Kidney (tissue), 14 donors: ENCODE data around the gene SCN1B. TPM values are rescaled to one million over a fixed set of nuclear protein-coding genes. Genes with fewer than 3 reads are reported as not detected.

Experiments
- DNase-seq, 5 donors: peaks; one replicate each; pipeline ENCODE4 v3.0.0-alpha.2; 2013 to 2020
- FAIRE-seq: peaks from 2 replicates; lab custom pipeline; 2012; peaks lifted over from hg19 to GRCh38; lab: Jason Lieb, UNC
- H3K27ac ChIP-seq, 2 donors: one replicate each; pipeline ENCODE4 v1.7.0; 2013; ENCODE audit warnings: low read depth in 2 of 2, low read length in 2 of 2, inconsistent platforms in 1 of 2
- H3K27me3 ChIP-seq: one replicate; pipeline ENCODE4 v1.7.1; 2013; ENCODE audit warnings: low read length, inconsistent platforms; ENCODE audit not compliant: control insufficient read depth, insufficient read depth
- H3K36me3 ChIP-seq, 3 donors: one replicate each; pipeline versions ENCODE4 v1.7.0 to v1.7.1; 2013; ENCODE audit warnings: low read length in 3 of 3, control low read depth in 1 of 3, inconsistent platforms in 1 of 3; ENCODE audit not compliant: insufficient read depth in 3 of 3, control insufficient read depth in 2 of 3
- H3K4me1 ChIP-seq, 3 donors: one replicate each; pipeline versions ENCODE4 v1.7.0 to v1.7.1; 2013; ENCODE audit warnings: low read length in 3 of 3, inconsistent platforms in 1 of 3, low read depth in 1 of 3; ENCODE audit not compliant: control insufficient read depth in 2 of 3, insufficient read depth in 2 of 3
- H3K4me3 ChIP-seq, 3 donors: one replicate each; pipeline versions ENCODE4 v1.7.0 to v1.8.1; 2013; ENCODE audit warnings: low read length in 3 of 3, control low read depth in 1 of 3, inconsistent platforms in 1 of 3
- H3K9ac ChIP-seq, 3 donors: one replicate each; pipeline versions ENCODE4 v1.7.0 to v1.7.1; 2013; ENCODE audit warnings: low read length in 3 of 3, control low read depth in 1 of 3, inconsistent platforms in 1 of 3
- H3K9me3 ChIP-seq, 3 donors: one replicate each; pipeline versions ENCODE4 v1.7.0 to v1.7.1; 2013; ENCODE audit warnings: low read length in 3 of 3, control low read depth in 1 of 3, inconsistent platforms in 1 of 3; ENCODE audit not compliant: control insufficient read depth in 2 of 3, insufficient read depth in 1 of 3
- intact Hi-C: fragments of 100-400 bp; cut with DNase I; formaldehyde crosslinking; loops from one replicate; pipeline ENCODE4 v1.11.1; 2022
- polyA plus RNA-seq: library from polyadenylated mRNA; stranded (reverse); fragments of 350-450 nt; fragmentation: Illumina TruSeq; extraction: RNeasy Lipid Tissue Mini Kit (QIAGEN cat#74804); gene quantifications from one replicate; pipeline ENCODE4 v1.2.3, GENCODE V29; 2014; ENCODE audit warnings: low read depth, low replicate concordance; ENCODE audit not compliant: insufficient read depth
- total RNA-seq: library from RNA; stranded (reverse); fragmentation: NEBNext Ultra II Directional; extraction: Animal tissue kit (Norgen Biotek cat#: 25700); gene quantifications from one replicate; pipeline ENCODE4 v1.2.1, GENCODE V29; 2021
- TF ChIP-seq, protein P1 (sequence below): IDR thresholded peaks from 3 replicates; pipeline ENCODE4 v1.5.1; 2012; ENCODE audit warnings: mild to moderate bottlenecking, moderate library complexity, borderline replicate concordance; ENCODE audit not compliant: insufficient read depth; ENCODE audit errors: extremely low read depth
- donor health status: control.
- donor health status: control.
- donor health status: control.
- donor health status: control.
- donor health status: control.
- donor health status: DM: yes; HTN: yes; CAD: no.
- donor health status: Normal renal cell carcinoma (clear cell type).

The SCN1B gene
- total and polyA plus RNA-seq, 2 donors from 2014 or later = 9.6 to 24.1 TPM

DNA sequence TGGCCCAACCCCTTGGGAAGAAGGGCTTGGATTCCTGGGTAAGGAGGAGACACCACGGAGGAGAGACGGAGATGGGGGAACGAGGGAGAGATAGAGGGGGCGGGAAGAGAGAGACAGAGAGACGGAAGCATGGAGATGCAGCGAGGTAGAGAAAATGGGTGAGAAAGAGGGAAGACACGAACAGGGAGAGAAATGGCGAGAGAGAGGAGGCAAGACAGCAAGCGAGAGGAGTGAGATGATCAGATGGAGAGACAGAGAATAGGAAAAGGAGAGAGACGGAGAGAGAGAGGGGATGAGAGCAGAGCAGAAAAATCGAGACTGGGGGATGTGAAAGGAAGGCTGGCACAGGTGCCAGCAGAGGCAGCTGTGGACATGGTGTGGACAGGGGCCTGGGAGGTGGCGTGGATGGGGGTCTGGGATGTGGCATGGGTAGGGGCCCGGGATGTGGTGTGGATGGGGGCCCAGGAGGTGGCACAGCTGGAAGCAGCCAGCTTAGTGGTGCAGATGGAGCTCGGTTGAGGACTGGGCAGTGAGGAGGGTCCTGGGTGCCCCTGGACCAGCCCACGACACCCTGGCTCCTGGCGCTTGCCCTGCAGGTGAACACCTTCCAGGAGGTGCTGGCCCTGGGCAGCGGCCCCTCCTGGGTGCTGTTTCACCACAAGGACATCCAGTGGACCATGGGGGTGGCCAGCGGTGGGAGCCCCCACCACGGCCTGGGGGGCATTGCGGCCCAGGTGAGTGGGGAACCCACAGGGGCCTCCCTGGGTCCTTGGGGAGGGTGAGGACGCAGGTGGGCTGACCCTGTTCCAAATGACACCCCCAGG lies 45.1 kb downstream of the SCN1B start:
- Histone ChIP-seq H3K4me3 (no peak overlapping the region), H3K9ac (no peak overlapping the region), H3K9me3 (peaks cover 0 to 4% (median 3%) of the 10 kb centered on the region in 3 donors), H3K36me3 (no peaks in the 10 kb centered on the region), H3K27me3 (no peaks in the 10 kb centered on the region), H3K4me1 (no peaks in the 10 kb centered on the region), H3K27ac (no peak overlapping the region)
- intact Hi-C loops = no loop called here
- TF ChIP-seq, protein P1, sequence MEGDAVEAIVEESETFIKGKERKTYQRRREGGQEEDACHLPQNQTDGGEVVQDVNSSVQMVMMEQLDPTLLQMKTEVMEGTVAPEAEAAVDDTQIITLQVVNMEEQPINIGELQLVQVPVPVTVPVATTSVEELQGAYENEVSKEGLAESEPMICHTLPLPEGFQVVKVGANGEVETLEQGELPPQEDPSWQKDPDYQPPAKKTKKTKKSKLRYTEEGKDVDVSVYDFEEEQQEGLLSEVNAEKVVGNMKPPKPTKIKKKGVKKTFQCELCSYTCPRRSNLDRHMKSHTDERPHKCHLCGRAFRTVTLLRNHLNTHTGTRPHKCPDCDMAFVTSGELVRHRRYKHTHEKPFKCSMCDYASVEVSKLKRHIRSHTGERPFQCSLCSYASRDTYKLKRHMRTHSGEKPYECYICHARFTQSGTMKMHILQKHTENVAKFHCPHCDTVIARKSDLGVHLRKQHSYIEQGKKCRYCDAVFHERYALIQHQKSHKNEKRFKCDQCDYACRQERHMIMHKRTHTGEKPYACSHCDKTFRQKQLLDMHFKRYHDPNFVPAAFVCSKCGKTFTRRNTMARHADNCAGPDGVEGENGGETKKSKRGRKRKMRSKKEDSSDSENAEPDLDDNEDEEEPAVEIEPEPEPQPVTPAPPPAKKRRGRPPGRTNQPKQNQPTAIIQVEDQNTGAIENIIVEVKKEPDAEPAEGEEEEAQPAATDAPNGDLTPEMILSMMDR = no peak
- DNase-seq = no peak
- FAIRE-seq = no peak

GRCh38 chr19:35076026-35076370 lies 45.7 kb downstream of the SCN1B start:
- no peaks in the 10 kb centered on the region for H3K4me1 ChIP-seq
- TF ChIP-seq, protein P1 = no peak
- H3K4me3 ChIP-seq = no peak overlapping the region
- FAIRE-seq = no peak
- H3K9ac ChIP-seq = no peak overlapping the region
- no peak overlapping the region for H3K27ac ChIP-seq
- no peaks in the 10 kb centered on the region for H3K36me3 ChIP-seq
- no peak for DNase-seq
- H3K9me3 ChIP-seq = no peaks in the 10 kb centered on the region
- intact Hi-C loops = no loop called here
- H3K27me3 ChIP-seq = no peaks in the 10 kb centered on the region

DNA sequence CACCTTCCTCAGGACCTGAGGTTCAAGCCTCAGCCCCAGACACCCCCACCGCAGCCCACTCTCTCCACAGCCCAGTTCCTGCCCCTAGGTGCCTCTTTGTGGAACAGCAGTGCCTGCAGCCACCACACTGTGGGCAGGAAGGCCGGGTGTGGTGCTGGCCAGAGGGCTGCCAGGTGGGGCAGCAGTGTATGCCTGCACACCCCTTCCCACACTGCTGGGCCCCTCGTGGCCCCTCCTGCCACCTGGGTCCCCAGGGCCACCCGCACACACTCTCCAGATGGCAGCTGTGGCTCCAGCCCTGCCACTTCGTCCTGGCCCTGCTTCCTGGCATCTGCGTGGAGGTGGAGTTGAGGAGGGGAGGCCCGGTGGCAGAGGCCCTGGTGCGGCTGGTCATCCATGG lies 46.4 kb downstream of the SCN1B start:
- DNase-seq (no peak), FAIRE-seq (no peak)
- no peaks in the 10 kb centered on the region for H3K9me3 ChIP-seq
- intact Hi-C loops = no loop called here
- no peak overlapping the region for H3K9ac ChIP-seq
- no peak overlapping the region for H3K27ac ChIP-seq
- H3K4me3 ChIP-seq = no peak overlapping the region
- TF ChIP-seq, protein P1 = no peak
- no peaks in the 10 kb centered on the region for H3K36me3 ChIP-seq
- H3K27me3 ChIP-seq = no peaks in the 10 kb centered on the region
- no peaks in the 10 kb centered on the region for H3K4me1 ChIP-seq
